ENCODE data around the gene SLC6A1.

The SLC6A1 gene

GRCh38 chr3:11085093-11085840 is 92.7 kb downstream of the SLC6A1 start:
- no peak overlapping the region for H2AFZ ChIP-seq
- TF ChIP-seq CTCF (IDR thresholded peaks at IDR 0.05): no peak
- H3K4me1 ChIP-seq: no peaks in the 10 kb centered on the region
- H3K9me3 ChIP-seq (ENCODE audit: control insufficient read depth, low read length): no peaks in the 10 kb centered on the region
- no peaks in the 10 kb centered on the region for H3K79me2 ChIP-seq
- no peaks in the 10 kb centered on the region for H3K36me3 ChIP-seq (ENCODE audit: control insufficient read depth, insufficient read depth, low read length)
- H3K4me2 ChIP-seq (ENCODE audit: low read length): no peak overlapping the region
- no peak overlapping the region for H3K4me3 ChIP-seq (ENCODE audit: low read depth, low read length)
- no peak overlapping the region for H3K27ac ChIP-seq
- no peak overlapping the region for H3K9ac ChIP-seq
- no peaks in the 10 kb centered on the region for H3K27me3 ChIP-seq (ENCODE audit: control insufficient read depth, insufficient read depth, low read length)

GRCh38 chr3:11086856-11087255 is 94.3 kb downstream of the SLC6A1 start:
- Histone ChIP-seq H3K4me3 (ENCODE audit: low read depth, low read length) (no peak overlapping the region), H3K4me1 (no peaks in the 10 kb centered on the region), H3K9ac (no peak overlapping the region), H2AFZ (no peak overlapping the region), H3K27ac (no peak overlapping the region), H3K4me2 (ENCODE audit: low read length) (no peak overlapping the region), H3K36me3 (ENCODE audit: control insufficient read depth, insufficient read depth, low read length) (no peaks in the 10 kb centered on the region), H3K9me3 (ENCODE audit: control insufficient read depth, low read length) (no peaks in the 10 kb centered on the region), H3K27me3 (ENCODE audit: control insufficient read depth, insufficient read depth, low read length) (no peaks in the 10 kb centered on the region), H3K79me2 (no peaks in the 10 kb centered on the region)
- no peak for TF ChIP-seq CTCF (IDR thresholded peaks at IDR 0.05)

- Histone ChIP-seq H3K9ac (no peak overlapping the region), H3K27me3 (ENCODE audit: control insufficient read depth, insufficient read depth, low read length) (no peaks in the 10 kb centered on the region), H3K4me2 (ENCODE audit: low read length) (no peak overlapping the region), H3K4me3 (ENCODE audit: low read depth, low read length) (no peak overlapping the region), H2AFZ (no peak overlapping the region), H3K4me1 (no peaks in the 10 kb centered on the region), H3K36me3 (ENCODE audit: control insufficient read depth, insufficient read depth, low read length) (no peaks in the 10 kb centered on the region), H3K79me2 (no peaks in the 10 kb centered on the region), H3K27ac (no peak overlapping the region), H3K9me3 (ENCODE audit: control insufficient read depth, low read length) (no peaks in the 10 kb centered on the region)
- TF ChIP-seq CTCF (IDR thresholded peaks at IDR 0.05): no peak
Measured at GRCh38 chr3:11088066-11088465, 95.5 kb downstream of the SLC6A1 start.

GRCh38 chr3:11088831-11089230 is 96.3 kb downstream of the SLC6A1 start:
- Histone ChIP-seq H3K9me3 (ENCODE audit: control insufficient read depth, low read length) (no peaks in the 10 kb centered on the region), H3K27me3 (ENCODE audit: control insufficient read depth, insufficient read depth, low read length) (no peaks in the 10 kb centered on the region), H3K9ac (no peak overlapping the region), H3K4me3 (ENCODE audit: low read depth, low read length) (no peak overlapping the region), H2AFZ (no peak overlapping the region), H3K79me2 (no peaks in the 10 kb centered on the region), H3K36me3 (ENCODE audit: control insufficient read depth, insufficient read depth, low read length) (no peaks in the 10 kb centered on the region), H3K4me2 (ENCODE audit: low read length) (no peak overlapping the region), H3K4me1 (no peaks in the 10 kb centered on the region), H3K27ac (no peak overlapping the region)
- no peak for TF ChIP-seq CTCF (IDR thresholded peaks at IDR 0.05)
